PC-3 (cell line): ENCODE results near the gene SCRT2.
A peak's percentile ranks its signal among the peaks of the same experiment; 100 is the strongest.

Experiments
- CTCF ChIP-seq: fragments of 300-600 bp; sonication (generic); conservative IDR thresholded peaks from 2 replicates; pipeline ENCODE4 v1.5.1; 2017; ENCODE audit warnings: antibody characterized with exemption, low read depth, mild to moderate bottlenecking, low read length
- EZH2 ChIP-seq: fragments of 300-600 bp; sonication (generic); IDR thresholded peaks from one replicate; pipeline ENCODE4 v1.6.1; 2017; ENCODE audit warnings: antibody characterized with exemption, mild to moderate bottlenecking, low read length; ENCODE audit not compliant: unreplicated experiment
- EZH2phosphoT487 ChIP-seq: fragments of 300-600 bp; sonication (generic); IDR thresholded peaks from 2 replicates; pipeline ENCODE4 v1.6.1; 2018; ENCODE audit warnings: mild to moderate bottlenecking, antibody characterized with exemption, low read length, borderline replicate concordance

GRCh38 chr20:667351-668034 is 8.1 kb downstream of the SCRT2 start:
- TF ChIP-seq CTCF (peak; percentile 96), EZH2 (no peak), EZH2phosphoT487 (no peak)
